GM12891 (cell line): Measurements from ENCODE around the gene OSCAR.

Experiments used
- PAX5 ChIP-seq: IDR thresholded peaks from 2 replicates; pipeline ENCODE4 v1.6.1; 2011; ENCODE audit warnings: low read length, moderate library complexity, mild to moderate bottlenecking; ENCODE audit not compliant: insufficient read depth, severe bottlenecking
- POLR2A ChIP-seq: IDR thresholded peaks from 2 replicates; pipeline ENCODE4 v1.6.1; 2011; ENCODE audit warnings: low read depth, low read length, control low read depth
- TAF1 ChIP-seq: IDR thresholded peaks from 2 replicates; pipeline ENCODE4 v1.6.1; 2011; ENCODE audit warnings: low read depth, low read length, control low read depth

GRCh38 chr19:54095136-54095858 is 5.3 kb downstream of the OSCAR start:
- TF ChIP-seq POLR2A (no peak), PAX5 (no peak), TAF1 (no peak)
